H1 (cell line): ENCODE data around the gene PSAP. TPM values are rescaled to one million over a fixed set of nuclear protein-coding genes. Genes with fewer than 3 reads are reported as not detected.

Source experiments
- POLR2A ChIP-seq, 2 experiments: IDR thresholded peaks; 1 replicate in 1 of 2; 2 replicates in 1 of 2; pipeline ENCODE4 v1.6.1; 2011; ENCODE audit warnings: low read depth in 2 of 2, low read length in 2 of 2, mild to moderate bottlenecking in 2 of 2; ENCODE audit errors: control extremely low read depth in 1 of 2
- RAD21 ChIP-seq, 2 experiments: IDR thresholded peaks in 1 of 2; conservative IDR thresholded peaks in 1 of 2; 2 replicates each; pipeline ENCODE4 v1.6.1; 2011; ENCODE audit warnings: low read depth in 2 of 2, low read length in 2 of 2, improper control_type of control experiment in 1 of 2, inconsistent platforms in 1 of 2, mild to moderate bottlenecking in 1 of 2, moderate library complexity in 1 of 2
- polyA plus RNA-seq, 7 experiments: library from polyadenylated mRNA; depleted of rRNA in 3 of 7; stranded (reverse) in 5 of 7; unstranded in 2 of 7; fragments of >200 nt in 5 of 7; fragments of 200-250 nt in 2 of 7; gene quantifications; 1 replicate in 5 of 7; 2 replicates in 1 of 7; 4 replicates in 1 of 7; pipeline versions ENCODE4 v1.2.1 to v1.2.3, GENCODE V29; 2011 to 2013; ENCODE audit warnings: missing spikeins in 2 of 7, mixed read lengths in 2 of 7
- total RNA-seq: library from RNA; stranded (reverse); fragmentation: NEBNext Ultra II Directional; extraction: Animal tissue kit (Norgen Biotek cat#: 25700); gene quantifications from 2 replicates; pipeline ENCODE4 v1.2.1, GENCODE V29; 2021

The PSAP gene
- total and polyA plus RNA-seq, 2 of the 8 experiments (the other 6 are each of a cell fraction or from before 2014, with no cell fraction given): 386 to 504 TPM

GRCh38 chr10:71831646-71832552 lies 19.2 kb downstream of the PSAP start (continued):
- TF ChIP-seq RAD21 (IDR thresholded peaks at IDR 0.05 in 1 of 2, conservative IDR thresholded peaks at IDR 0.05 in 1 of 2; ENCODE audit: low read depth in 2 of 2, low read length in 2 of 2) (no peak), POLR2A (IDR thresholded peaks at IDR 0.05; ENCODE audit: control extremely low read depth in 1 of 2, low read depth in 2 of 2, low read length in 2 of 2) (no peak)
